Panc1 (cell line): ENCODE results near the gene IRX1. TPM values are rescaled to one million over a fixed set of nuclear protein-coding genes. Genes with fewer than 3 reads are reported as not detected.

ENCODE experiments used
- ATAC-seq: fragments of 200-7000 bp; cut with Tn5 transposase; 2 replicates; pipeline ENCODE4 v1.9.1; 2020; ENCODE audit warnings: mild to moderate bottlenecking, moderate library complexity
- BruUV-seq: library from RNA; stranded (reverse); fragments of 400-500 nt; replicated peaks from 2 replicates; lab custom pipeline; 2021; lab: Mats Ljungman, UMichigan
- CTCF ChIA-PET: fragments of 300-600 bp; sonication (Branson Sonifier 250); formaldehyde crosslinking; loops from one replicate; lab custom pipeline; 2022; ENCODE audit warnings: antibody characterized with exemption; lab: Charles Lee
- POLR2A ChIA-PET: fragments of 300-600 bp; sonication (Branson Sonifier 250); formaldehyde crosslinking; loops from one replicate; lab custom pipeline; 2022; ENCODE audit warnings: antibody characterized with exemption; lab: Charles Lee
- DNase-seq: peaks from one replicate; pipeline ENCODE4 v3.0.0-alpha.2; 2010; ENCODE audit warnings: low read depth, low spot score
- H3K27ac ChIP-seq: 2 replicates; pipeline ENCODE4 v1.5.1; 2011; ENCODE audit warnings: mild to moderate bottlenecking, low read length, inconsistent platforms
- H3K27me3 ChIP-seq: fragments of 200-500 bp; sonication (Bioruptor generic); 2 replicates; pipeline ENCODE4 v1.6.0; 2014; ENCODE audit warnings: low read length, inconsistent platforms; ENCODE audit not compliant: control insufficient read depth, insufficient read depth
- H3K36me3 ChIP-seq: fragments of 200-500 bp; sonication (Bioruptor generic); 2 replicates; pipeline ENCODE4 v1.5.1; 2014; ENCODE audit warnings: inconsistent platforms, mild to moderate bottlenecking, low read length, moderate library complexity; ENCODE audit not compliant: control insufficient read depth, insufficient read depth
- H3K4me1 ChIP-seq: 2 replicates; pipeline ENCODE4 v1.5.1; 2011; ENCODE audit warnings: inconsistent platforms, mild to moderate bottlenecking, low read length, moderate library complexity; ENCODE audit not compliant: control insufficient read depth, insufficient read depth
- H3K4me3 ChIP-seq, 2 experiments: 2 replicates each; pipeline ENCODE4 v1.5.1; 2011 to 2012; ENCODE audit warnings: low read depth in 2 of 2, low read length in 2 of 2, mild to moderate bottlenecking in 2 of 2, inconsistent platforms in 1 of 2, moderate library complexity in 1 of 2
- H3K9me3 ChIP-seq: fragments of 200-500 bp; sonication (Bioruptor generic); 2 replicates; pipeline ENCODE4 v1.5.1; 2014; ENCODE audit warnings: low read depth, mild to moderate bottlenecking, inconsistent platforms, low read length, moderate library complexity; ENCODE audit not compliant: control insufficient read depth, insufficient read depth
- POLR2AphosphoS5 ChIP-seq: IDR thresholded peaks from 2 replicates; pipeline ENCODE4 v1.6.1; 2012; ENCODE audit warnings: mild to moderate bottlenecking, low read depth, low read length, moderate library complexity
- TCF7L2 ChIP-seq: IDR thresholded peaks from 2 replicates; pipeline ENCODE4 v1.6.1; 2011; ENCODE audit warnings: mild to moderate bottlenecking, low read depth, low read length, inconsistent platforms
- in situ Hi-C: cut with HindIII; loops from 2 replicates; pipeline ENCODE4 v1.10.0; 2016; ENCODE audit warnings: low sequenced_read_pairs, low pct_unique_long_range_greater_than_20kb
- intact Hi-C: fragments of 100-400 bp; cut with micrococcal nuclease; formaldehyde crosslinking; loops from one replicate; pipeline ENCODE4 v1.10.0; 2022; ENCODE audit not compliant: unreplicated experiment
- total RNA-seq: library from RNA; stranded (reverse); gene quantifications from one replicate; pipeline ENCODE4 v1.2.1, GENCODE V29; 2021; ENCODE audit not compliant: unreplicated experiment
- TF ChIP-seq, protein P1 (sequence below), 2 experiments: IDR thresholded peaks; 2 replicates each; pipeline ENCODE4 v1.6.1; 2011 to 2012; ENCODE audit warnings: low read depth in 2 of 2, control low read depth in 1 of 2, low read length in 1 of 2, mild to moderate bottlenecking in 1 of 2, moderate library complexity in 1 of 2; ENCODE audit not compliant: insufficient read depth in 1 of 2
- TF ChIP-seq, protein P2 (sequence below): fragments of 450-650 bp; IDR thresholded peaks from 2 replicates; pipeline ENCODE4 v1.5.1; 2017; ENCODE audit warnings: mild to moderate bottlenecking

IRX1 gene
- total RNA-seq, 1 experiment from 2014 or later: not detected

DNA sequence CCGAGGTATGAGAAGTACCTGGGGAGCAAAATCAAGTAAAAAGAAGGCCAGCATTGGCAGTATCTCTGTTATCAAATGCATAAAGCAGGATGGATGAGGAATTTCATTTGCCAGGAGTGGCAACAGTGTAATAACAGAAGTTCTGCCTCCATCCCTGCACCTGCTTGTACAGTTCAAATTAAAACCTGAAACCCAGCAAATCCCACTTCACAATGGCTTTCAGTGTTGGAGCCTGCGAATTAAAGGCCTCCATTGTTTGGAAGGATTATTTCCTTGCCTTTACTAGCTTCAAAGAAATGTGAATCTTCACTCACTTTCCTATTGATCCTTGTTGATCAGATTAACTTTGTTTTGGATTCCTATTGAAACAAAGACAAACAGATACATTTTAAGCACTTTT is 31.5 kb upstream of the IRX1 start:
- in situ Hi-C loops (no loop called here), intact Hi-C loops (no loop called here)
- no TSS peak for BruUV-seq
- ChIA-PET POLR2A (no interaction called here), CTCF (no interaction called here)
- ATAC-seq (no peak), DNase-seq (no peak)
- no peaks in the 10 kb centered on the region for H3K36me3 ChIP-seq
- H3K4me3 ChIP-seq: no peak overlapping the region
- no peaks in the 10 kb centered on the region for H3K27me3 ChIP-seq
- H3K9me3 ChIP-seq: peaks cover 3% of the 10 kb centered on the region; the same call in 1 of the 2 replicates
- H3K27ac ChIP-seq: no peak overlapping the region
- TF ChIP-seq, protein P1, sequence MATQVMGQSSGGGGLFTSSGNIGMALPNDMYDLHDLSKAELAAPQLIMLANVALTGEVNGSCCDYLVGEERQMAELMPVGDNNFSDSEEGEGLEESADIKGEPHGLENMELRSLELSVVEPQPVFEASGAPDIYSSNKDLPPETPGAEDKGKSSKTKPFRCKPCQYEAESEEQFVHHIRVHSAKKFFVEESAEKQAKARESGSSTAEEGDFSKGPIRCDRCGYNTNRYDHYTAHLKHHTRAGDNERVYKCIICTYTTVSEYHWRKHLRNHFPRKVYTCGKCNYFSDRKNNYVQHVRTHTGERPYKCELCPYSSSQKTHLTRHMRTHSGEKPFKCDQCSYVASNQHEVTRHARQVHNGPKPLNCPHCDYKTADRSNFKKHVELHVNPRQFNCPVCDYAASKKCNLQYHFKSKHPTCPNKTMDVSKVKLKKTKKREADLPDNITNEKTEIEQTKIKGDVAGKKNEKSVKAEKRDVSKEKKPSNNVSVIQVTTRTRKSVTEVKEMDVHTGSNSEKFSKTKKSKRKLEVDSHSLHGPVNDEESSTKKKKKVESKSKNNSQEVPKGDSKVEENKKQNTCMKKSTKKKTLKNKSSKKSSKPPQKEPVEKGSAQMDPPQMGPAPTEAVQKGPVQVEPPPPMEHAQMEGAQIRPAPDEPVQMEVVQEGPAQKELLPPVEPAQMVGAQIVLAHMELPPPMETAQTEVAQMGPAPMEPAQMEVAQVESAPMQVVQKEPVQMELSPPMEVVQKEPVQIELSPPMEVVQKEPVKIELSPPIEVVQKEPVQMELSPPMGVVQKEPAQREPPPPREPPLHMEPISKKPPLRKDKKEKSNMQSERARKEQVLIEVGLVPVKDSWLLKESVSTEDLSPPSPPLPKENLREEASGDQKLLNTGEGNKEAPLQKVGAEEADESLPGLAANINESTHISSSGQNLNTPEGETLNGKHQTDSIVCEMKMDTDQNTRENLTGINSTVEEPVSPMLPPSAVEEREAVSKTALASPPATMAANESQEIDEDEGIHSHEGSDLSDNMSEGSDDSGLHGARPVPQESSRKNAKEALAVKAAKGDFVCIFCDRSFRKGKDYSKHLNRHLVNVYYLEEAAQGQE (IDR thresholded peaks at IDR 0.05; ENCODE audit: insufficient read depth in 1 of 2, low read depth in 2 of 2, low read length in 1 of 2): no peak
- TF ChIP-seq TCF7L2 (no peak), POLR2AphosphoS5 (no peak)
- TF ChIP-seq, protein P2, sequence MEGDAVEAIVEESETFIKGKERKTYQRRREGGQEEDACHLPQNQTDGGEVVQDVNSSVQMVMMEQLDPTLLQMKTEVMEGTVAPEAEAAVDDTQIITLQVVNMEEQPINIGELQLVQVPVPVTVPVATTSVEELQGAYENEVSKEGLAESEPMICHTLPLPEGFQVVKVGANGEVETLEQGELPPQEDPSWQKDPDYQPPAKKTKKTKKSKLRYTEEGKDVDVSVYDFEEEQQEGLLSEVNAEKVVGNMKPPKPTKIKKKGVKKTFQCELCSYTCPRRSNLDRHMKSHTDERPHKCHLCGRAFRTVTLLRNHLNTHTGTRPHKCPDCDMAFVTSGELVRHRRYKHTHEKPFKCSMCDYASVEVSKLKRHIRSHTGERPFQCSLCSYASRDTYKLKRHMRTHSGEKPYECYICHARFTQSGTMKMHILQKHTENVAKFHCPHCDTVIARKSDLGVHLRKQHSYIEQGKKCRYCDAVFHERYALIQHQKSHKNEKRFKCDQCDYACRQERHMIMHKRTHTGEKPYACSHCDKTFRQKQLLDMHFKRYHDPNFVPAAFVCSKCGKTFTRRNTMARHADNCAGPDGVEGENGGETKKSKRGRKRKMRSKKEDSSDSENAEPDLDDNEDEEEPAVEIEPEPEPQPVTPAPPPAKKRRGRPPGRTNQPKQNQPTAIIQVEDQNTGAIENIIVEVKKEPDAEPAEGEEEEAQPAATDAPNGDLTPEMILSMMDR: no peak
- no peaks in the 10 kb centered on the region for H3K4me1 ChIP-seq

DNA sequence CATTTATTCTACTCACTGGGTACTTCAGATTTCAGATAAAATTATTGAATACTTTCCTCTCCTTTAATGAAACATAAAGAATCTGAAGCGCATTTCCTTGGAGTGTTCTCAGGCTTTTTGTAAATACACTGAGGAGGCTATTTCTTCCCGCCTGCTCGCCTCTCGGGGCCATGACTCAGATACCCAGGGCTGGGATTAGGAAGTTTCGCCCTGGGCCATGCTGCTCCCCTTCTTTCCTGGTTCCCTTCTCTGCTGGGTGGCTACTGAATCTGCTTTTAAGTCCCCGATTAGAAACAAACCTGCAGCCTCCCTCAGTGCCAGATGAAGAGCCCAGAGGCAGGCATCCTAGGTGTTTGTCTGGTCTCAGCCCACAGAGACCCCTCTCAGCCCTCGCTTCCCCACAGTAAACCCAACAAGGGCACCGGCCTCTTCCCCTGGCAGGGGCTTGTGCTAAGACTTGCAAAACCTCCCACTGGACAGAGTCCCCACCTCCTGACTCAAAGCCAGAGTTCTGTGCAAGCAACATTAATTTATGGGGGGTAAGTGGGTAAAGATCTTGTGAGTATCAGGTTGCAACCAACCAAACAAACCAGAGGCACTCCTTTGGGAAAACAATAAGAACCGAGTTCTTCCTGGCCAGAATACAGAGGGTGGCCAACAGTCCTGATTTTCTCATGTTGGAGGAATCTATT is 30.7 kb upstream of the IRX1 start:
- ATAC-seq: no peak
- intact Hi-C loops: no loop called here
- BruUV-seq: no TSS peak
- in situ Hi-C loops: no loop called here
- DNase-seq: no peak
- peaks cover under 1% of the 10 kb centered on the region; the same call in 1 of the 2 replicates for H3K9me3 ChIP-seq
- ChIA-PET CTCF (no interaction called here), POLR2A (no interaction called here)
- H3K27ac ChIP-seq: no peak overlapping the region
- TF ChIP-seq, protein P1 (IDR thresholded peaks at IDR 0.05; ENCODE audit: insufficient read depth in 1 of 2, low read depth in 2 of 2, low read length in 1 of 2): no peak
- H3K27me3 ChIP-seq: no peaks in the 10 kb centered on the region
- H3K4me3 ChIP-seq: no peak overlapping the region
- no peaks in the 10 kb centered on the region for H3K36me3 ChIP-seq
- no peaks in the 10 kb centered on the region for H3K4me1 ChIP-seq
